GM12892 (cell line): ENCODE data around the gene RFX1.
"Not testable (repeated sequence)": the region's sequence is repeated elsewhere in the genome, so short reads cannot be mapped to it uniquely, and the experiment has no call there.

Source experiments
- DNase-seq: peaks from one replicate; pipeline ENCODE4 v3.0.0; 2011; ENCODE audit not compliant: insufficient read length
- FAIRE-seq: peaks from 2 replicates; lab custom pipeline; 2011; peaks lifted over from hg19 to GRCh38; lab: Jason Lieb, UNC
- POLR2A ChIP-seq: IDR thresholded peaks from 2 replicates; pipeline ENCODE4 v1.6.1; 2011; ENCODE audit warnings: low read depth, low read length, control low read depth
- POLR2AphosphoS5 ChIP-seq: IDR thresholded peaks from 2 replicates; pipeline ENCODE4 v1.6.1; 2011; ENCODE audit warnings: low read depth, low read length, control low read depth
- TAF1 ChIP-seq: IDR thresholded peaks from 2 replicates; pipeline ENCODE4 v1.6.1; 2011; ENCODE audit warnings: low read depth, mild to moderate bottlenecking, control low read depth, low read length, borderline replicate concordance

Gene RFX1

DNA sequence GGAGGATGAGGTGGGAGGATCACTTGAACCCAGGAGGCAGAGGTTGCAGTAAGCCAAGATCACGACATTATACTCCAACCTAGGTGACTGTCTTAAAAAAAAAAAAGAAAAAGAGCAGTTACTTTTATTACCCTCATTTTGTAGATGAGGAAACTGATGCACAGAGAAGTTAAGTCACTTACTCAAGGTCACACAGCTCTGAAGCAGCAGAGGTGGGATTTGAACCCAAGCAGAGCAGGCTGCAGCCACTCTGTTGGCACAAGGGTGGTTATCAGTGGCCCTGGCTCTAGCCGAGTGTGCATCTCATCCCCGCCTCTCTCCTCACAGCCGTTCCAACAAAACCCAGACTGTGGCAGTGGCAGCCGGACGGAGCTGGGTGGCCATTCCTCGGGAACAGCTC lies 33.1 kb upstream of the RFX1 start:
- FAIRE-seq (no peak), DNase-seq (no peak)
- no peak for TF ChIP-seq TAF1

DNA sequence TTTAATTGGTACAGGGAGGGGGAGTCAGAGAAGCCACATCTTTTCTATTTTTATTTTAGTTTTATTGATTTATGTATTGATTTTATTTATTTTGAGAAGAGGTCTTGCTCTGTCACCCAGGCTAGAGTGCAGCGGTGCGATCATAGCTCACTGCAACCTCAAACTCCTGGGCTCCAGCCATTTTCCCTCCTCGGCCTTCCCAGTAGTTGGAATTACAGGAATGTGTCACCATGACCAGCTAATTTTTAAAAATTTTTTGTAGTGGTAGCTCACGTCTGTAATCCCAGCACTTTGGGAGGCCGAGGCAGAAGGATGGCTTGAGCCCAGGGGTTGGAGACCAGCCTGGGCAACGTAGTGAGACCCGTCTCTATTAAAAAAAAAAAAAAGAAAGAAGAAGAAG lies 29.6 kb upstream of the RFX1 start:
- DNase-seq (no peak), FAIRE-seq (no peak)
- TF ChIP-seq POLR2AphosphoS5 (no peak), TAF1 (no peak), POLR2A (no peak)

DNA sequence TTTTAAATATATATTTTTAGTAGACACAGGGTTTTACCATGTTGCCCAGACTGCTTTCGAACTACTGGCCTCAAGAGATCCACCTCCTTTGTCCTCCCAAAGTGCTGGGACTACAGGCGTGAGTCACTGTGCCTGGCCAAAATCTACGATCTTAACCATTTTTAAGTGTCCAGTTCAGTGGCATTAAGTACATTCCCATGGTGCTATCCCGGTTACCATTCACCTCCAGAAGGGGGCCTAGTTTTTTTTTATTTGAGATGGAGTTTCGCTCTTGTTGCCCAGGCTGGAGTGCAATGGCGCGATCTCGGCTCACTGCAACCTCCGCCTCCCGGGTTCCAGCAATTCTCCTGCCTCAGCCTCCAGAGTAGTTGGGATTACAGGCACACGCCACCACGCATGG lies 29.0 kb upstream of the RFX1 start:
- not testable (repeated sequence) for FAIRE-seq, DNase-seq

DNA sequence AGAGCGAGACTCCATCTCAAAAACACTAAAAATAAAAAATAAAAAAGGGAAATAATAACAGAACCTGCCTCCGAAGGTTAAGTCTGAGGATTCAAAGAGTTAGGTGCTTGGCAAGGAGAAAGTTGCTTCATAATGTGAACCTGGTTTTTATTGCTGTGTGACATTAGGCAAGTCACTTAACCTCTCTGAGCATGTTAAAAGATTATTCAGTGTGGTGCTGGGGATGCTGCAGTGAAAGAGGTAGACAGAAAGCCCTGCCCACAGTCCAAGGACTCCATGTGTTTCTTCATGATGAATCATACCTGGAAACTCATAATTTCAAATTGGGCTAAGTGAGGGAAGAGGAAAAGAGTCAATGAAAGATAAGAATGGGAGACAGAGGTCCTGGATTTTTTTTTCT lies 27.8 kb upstream of the RFX1 start:
- TF ChIP-seq POLR2A (no peak), TAF1 (no peak), POLR2AphosphoS5 (no peak)
- DNase-seq (no peak), FAIRE-seq (no peak)

DNA sequence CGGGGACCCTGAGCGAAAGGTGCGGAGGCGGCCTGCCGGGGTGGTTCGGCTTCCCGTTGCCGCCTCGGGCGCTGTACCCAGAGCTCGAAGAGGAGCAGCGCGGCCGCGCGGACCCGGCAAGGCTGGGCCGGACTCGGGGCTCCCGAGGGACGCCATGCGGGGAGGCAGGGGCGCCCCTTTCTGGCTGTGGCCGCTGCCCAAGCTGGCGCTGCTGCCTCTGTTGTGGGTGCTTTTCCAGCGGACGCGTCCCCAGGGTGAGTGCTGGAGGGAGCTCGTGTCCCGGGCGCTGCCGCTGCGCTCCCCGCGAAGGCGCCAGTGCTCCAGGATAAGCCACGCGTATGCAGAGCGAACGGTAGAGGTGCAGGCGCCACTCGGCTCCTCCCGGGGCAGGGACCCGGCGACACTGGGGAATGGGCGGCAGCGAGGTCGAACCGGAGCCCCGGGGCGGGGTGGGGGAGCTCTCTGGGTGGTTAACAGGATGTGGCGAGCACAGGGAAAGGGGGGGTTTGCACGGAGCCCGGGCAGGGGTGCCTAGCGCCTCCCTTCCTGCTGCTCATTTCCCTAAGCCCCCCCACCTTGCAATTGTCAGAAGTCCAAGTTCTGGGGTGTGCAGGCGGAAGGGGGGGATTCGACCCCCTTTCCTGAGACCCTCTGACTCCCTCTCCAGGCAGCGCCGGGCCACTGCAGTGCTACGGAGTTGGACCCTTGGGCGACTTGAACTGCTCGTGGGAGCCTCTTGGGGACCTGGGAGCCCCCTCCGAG lies 25.8 kb upstream of the RFX1 start, which contains the start of gene IL27RA:
TSS of gene IL27RA (plus strand) at position 44 of the 762 bp plus-strand sequence. CDS start at position 155, 111 bp downstream.
- peak; percentile 63 for FAIRE-seq
- peak; percentile 78 for DNase-seq
- TF ChIP-seq POLR2A (peak; percentile 76; the same call in 1 of the 2 replicates), POLR2AphosphoS5 (peak; percentile 41; the same call in 1 of the 2 replicates), TAF1 (no peak)

DNA sequence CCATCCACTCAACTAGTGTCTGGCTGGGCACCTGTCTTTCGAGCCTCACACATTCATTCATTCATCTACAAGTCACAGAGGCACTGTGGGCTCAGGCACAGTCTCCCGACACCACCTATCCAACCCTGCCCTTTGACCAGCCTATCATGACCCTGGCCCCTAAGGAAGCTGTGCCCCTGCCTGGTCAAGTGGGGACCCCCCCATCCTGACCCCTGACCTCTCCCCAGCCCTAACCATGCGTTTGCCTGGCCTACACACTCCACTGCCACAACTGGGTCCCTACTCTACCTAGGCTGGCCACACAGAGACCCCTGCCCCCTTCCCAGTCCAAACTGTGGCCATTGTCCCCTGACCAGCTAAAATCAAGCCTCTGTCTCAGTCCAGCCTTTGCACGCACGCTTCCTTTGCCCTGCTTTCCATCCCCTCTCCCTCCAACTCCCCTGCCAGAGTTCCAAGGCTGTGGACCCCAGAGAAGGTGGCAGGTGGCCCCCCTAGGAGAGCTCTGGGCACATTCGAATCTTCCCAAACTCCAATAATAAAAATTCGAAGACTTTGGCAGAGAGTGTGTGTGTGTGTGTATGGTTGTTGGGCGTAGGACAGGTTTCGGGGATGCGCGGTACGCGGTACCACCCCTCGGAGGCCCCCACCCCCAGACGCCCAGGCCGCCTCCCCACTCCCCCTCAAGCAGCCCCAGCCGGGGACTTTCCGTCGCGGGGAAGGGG lies 25.0 kb upstream of the RFX1 start:
- TF ChIP-seq POLR2AphosphoS5, result no peak
- TF ChIP-seq TAF1, result no peak
- no peak for TF ChIP-seq POLR2A
- DNase-seq, result no peak
- no peak for FAIRE-seq

DNA sequence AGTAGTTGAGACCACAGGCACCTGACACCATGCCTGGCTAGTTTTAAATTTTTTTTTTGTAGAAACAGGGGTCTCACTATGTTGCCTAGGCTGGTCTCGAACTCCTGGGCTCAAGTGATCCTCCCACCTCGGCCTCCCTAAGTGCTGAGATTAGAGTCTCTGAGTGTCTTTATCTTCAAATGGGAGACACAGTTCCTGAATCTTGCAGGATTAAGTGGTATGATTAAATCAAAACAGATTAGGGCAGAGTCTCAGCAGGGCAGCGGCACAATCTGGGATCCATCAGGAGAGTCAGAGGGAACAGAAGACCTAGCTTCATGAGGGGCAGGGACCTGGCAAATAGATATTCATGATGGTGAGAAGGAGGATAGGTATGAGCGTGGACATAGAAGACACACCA lies 22.8 kb upstream of the RFX1 start:
- FAIRE-seq (no peak), DNase-seq (no peak)

DNA sequence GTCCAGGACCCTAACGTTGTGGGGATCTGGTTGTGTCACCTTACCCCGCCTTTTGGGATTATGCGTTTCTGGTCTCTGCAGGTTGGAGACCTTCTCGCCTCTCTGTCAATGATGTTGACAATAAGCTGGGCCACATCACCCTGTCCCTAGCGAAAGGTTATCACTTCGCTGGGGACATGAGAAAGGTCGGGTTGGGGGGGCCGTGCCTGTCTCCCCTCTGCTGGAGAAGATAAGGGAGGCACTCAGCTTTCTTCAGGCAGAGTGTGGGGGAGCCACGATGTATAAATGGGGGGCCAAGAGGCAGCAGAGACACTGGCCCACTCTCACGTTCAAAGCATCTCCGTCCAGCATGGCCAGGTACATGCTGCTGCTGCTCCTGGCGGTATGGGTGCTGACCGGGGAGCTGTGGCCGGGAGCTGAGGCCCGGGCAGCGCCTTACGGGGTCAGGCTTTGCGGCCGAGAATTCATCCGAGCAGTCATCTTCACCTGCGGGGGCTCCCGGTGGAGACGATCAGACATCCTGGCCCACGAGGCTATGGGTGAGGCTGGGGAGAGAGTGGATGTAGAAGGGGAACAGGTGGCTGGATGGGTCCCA lies 21.8 kb upstream of the RFX1 start, which contains the start of gene RLN3:
TSS of gene RLN3 (plus strand) at position 293 of the 595 bp plus-strand sequence. CDS start at position 350, 57 bp downstream.
- TF ChIP-seq TAF1 (no peak), POLR2A (no peak), POLR2AphosphoS5 (no peak)
- DNase-seq (no peak), FAIRE-seq (no peak)

More for the DNA sequence above, 22.8 kb upstream of the RFX1 start:
- TF ChIP-seq POLR2A, result no peak
- TF ChIP-seq TAF1, result no peak
- no peak for TF ChIP-seq POLR2AphosphoS5

DNA sequence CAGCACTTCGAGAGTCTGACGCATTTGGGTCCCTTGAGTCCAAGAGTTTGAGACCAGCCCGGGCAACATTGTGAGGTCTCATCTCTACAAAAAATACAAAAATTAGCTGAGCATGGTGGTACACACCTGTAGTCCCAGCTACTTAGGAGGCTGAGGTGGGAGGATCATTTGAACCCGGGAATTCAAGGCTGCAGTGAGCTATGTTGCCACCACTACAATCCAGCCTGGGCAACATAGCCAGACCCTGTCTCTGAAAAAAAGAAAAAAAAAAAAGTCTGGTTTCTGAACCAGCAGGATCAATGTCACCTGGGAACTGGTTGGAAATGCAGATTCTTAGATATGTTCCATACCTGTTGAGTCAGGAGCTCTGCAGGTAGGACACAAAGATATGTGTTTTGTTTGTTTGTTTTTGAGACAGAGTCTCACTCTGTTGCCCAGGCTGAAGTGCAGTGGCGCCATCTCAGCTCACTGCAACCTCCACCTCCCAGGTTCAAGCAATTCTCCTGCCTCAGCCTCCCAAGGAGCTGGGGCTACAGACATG lies 20.6 kb upstream of the RFX1 start:
- not testable (repeated sequence) for DNase-seq, FAIRE-seq

DNA sequence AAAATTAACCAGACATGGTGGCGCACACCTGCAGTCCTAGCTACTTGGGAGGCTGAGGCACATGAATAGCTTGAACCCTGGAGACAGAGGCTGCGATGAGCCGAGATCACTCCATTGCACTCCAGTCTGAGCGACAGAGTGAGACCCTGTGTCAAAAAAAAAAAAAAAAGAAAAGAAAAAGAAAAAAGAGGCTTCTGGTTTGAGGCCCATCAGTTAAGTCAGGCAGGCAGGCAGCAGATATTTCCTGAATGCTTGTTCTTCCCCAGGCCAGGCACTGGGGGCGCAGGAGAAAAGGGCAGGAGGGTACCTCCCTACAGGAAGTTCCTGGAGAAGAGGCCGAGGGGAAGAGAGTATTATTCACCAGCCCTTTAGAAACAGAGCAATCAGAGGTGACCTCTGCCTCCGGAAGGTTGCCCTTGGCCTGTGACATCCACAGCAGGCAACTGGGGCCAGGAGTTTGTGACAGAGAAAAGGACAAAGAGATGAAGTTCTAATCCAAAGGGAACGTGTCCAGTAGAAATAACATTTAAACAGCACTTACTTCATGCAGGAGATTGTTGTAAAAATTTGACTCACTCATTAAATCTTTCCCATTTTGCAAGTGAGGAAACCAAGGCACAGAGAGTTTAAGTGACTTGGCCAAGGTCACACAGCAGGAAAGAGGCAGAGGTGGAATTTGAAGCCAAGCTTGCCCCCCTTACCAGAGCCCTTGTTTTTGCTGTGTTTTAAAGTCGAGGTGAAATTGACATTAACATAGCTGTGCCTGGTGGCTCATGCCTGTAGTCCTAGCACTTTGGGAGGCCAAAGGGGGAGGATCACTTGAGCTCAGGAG lies 17.5 kb upstream of the RFX1 start:
- TF ChIP-seq POLR2AphosphoS5 (no peak), POLR2A (no peak), TAF1 (no peak)
- FAIRE-seq (no peak), DNase-seq (no peak)

DNA sequence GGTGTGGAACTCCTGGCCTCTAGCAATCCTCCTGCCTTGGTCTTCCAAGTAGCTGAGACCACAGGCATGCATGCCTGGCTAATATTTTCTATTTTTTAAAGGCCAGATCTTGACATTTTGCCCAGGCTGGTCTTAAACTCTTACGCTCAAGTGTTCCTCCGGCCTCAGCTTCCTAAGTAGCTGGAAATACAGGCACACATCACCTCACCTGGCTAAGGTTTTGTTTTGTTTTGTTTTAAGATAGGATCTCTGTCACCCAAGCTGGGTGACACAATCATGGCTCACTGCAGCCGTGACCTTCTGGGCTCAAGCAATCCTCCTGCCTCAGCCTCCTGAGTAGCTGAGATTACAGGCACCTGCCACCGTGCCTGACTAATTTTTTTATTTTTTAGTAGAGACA lies 16.3 kb upstream of the RFX1 start:
- FAIRE-seq, result no peak
- TF ChIP-seq POLR2A (no peak), POLR2AphosphoS5 (no peak), TAF1 (no peak)
- no peak for DNase-seq

DNA sequence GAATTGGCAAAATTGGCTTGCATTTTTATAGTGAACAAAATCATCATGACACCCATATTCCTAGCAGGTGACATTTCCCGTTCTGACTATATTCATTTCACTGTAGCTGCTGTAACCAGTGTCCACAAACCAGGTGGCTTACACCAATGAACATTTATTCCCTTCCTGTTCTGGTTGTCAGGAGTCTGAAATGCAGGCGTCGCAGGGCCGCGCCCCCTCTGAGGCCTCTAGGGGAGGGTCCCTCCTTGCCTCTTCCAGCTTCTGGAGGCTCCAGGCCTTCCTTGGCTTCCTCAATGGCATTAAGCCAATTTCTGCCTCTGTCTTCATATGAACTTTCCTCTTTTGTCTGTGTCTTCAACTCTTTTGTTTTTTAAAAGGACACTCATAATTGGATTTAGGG lies 15.4 kb upstream of the RFX1 start:
- no peak for TF ChIP-seq POLR2A
- no peak for TF ChIP-seq POLR2AphosphoS5
- TF ChIP-seq TAF1, result no peak
- FAIRE-seq, result no peak
- no peak for DNase-seq

DNA sequence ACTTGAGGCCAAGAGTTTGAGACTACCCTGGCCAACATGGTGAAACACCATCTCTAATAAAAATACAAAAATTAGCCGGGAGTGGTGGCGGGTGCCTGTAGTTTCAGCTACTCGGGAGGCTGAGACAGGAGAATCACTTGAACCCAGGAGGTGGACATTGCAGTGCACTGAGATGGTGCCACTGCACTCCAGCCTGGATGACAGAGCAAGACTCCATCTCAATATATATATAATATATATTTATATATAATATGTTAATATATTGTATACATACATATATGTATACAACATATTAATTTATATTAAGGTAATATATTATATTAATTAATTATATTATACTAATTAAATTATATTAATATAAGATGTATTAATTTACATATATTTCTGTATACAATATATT lies 13.6 kb upstream of the RFX1 start:
- not testable (repeated sequence) for FAIRE-seq, DNase-seq
